Kidney glomerular epithelial cell (primary cell): ENCODE data around the gene NCBP1.

Experiments used
- DNase-seq: peaks from one replicate; lab custom pipeline; 2025; lab: John Stamatoyannopoulos, UW

NCBP1 gene

GRCh38 chr9:97717866-97718265 is 84.2 kb downstream of the NCBP1 start:
- DNase-seq = no peak

- DNase-seq = peak; percentile 2
These were observed 87.8 kb downstream of the NCBP1 start for GRCh38 chr9:97721396-97721795.

- no peak for DNase-seq
These were observed 88.7 kb downstream of the NCBP1 start for GRCh38 chr9:97722331-97722730.
